BJ (cell line): ENCODE data around the gene PROSER2. TPM values are rescaled to one million over a fixed set of nuclear protein-coding genes. Genes with fewer than 3 reads are reported as not detected.
"Not testable (repeated sequence)": the region's sequence is repeated elsewhere in the genome, so short reads cannot be mapped to it uniquely, and the experiment has no call there.

Experiments
- CTCF ChIA-PET: fragments of 350-600 bp; formaldehyde crosslinking; extraction: SDS; loops from one replicate; lab custom pipeline; 2021; ENCODE audit warnings: antibody characterized with exemption, inconsistent platforms; lab: Yijun Ruan, JAX
- POLR2A ChIA-PET: fragments of 300-600 bp; sonication (Branson Sonifier 250); formaldehyde crosslinking; extraction: SDS; loops from one replicate; lab custom pipeline; 2021; ENCODE audit warnings: antibody characterized with exemption; lab: Charles Lee
- DNase-seq: peaks from one replicate; pipeline ENCODE4 v3.0.0-alpha.2; 2011; ENCODE audit warnings: low read depth
- H3K27me3 ChIP-seq: 2 replicates; pipeline ENCODE4 v1.6.0; 2011; ENCODE audit warnings: low read length; ENCODE audit not compliant: control insufficient read depth, insufficient read depth
- H3K36me3 ChIP-seq: 2 replicates; pipeline ENCODE4 v1.5.1; 2011; ENCODE audit warnings: low read length; ENCODE audit not compliant: control insufficient read depth, insufficient read depth
- H3K4me3 ChIP-seq: 2 replicates; pipeline ENCODE4 v1.5.1; 2011; ENCODE audit warnings: low read depth, mild to moderate bottlenecking, control low read depth, low read length
- CTCF ChIP-seq: IDR thresholded peaks from 2 replicates; pipeline ENCODE4 v1.5.1; 2011; ENCODE audit warnings: low read depth, mild to moderate bottlenecking, control low read depth, inconsistent platforms, low read length, moderate library complexity; ENCODE audit not compliant: insufficient read depth
- polyA plus RNA-seq: library from polyadenylated mRNA; depleted of rRNA; stranded (reverse); fragments of >200 nt; gene quantifications from 2 replicates; pipeline ENCODE4 v1.2.3, GENCODE V29; 2011

PROSER2 gene
- polyA plus RNA-seq, 1 experiment: 1.2 TPM

- no peak for TF ChIP-seq CTCF
- no peak for DNase-seq
- POLR2A ChIA-PET: no interaction called here
- no peaks in the 10 kb centered on the region for H3K36me3 ChIP-seq
- CTCF ChIA-PET: interaction anchor here (0.9 to 1.0 kb wide), 3 partner anchors 9 to 105 kb away, joined by 3 read pairs; no protein-coding TSS in a partner anchor
- H3K4me3 ChIP-seq: no peak overlapping the region
- no peaks in the 10 kb centered on the region for H3K27me3 ChIP-seq
Measured at GRCh38 chr10:11887381-11888227, 64.4 kb downstream of the PROSER2 start.

- H3K27me3 ChIP-seq, H3K36me3 ChIP-seq, CTCF ChIA-PET, POLR2A ChIA-PET, DNase-seq, H3K4me3 ChIP-seq: not testable (repeated sequence)
Measured at GRCh38 chr10:11889263-11889662, 66.1 kb downstream of the PROSER2 start.

GRCh38 chr10:11891776-11892486 lies 68.8 kb downstream of the PROSER2 start:
- no peaks in the 10 kb centered on the region for H3K36me3 ChIP-seq
- no peak overlapping the region for H3K4me3 ChIP-seq
- ChIA-PET CTCF (interaction anchor here (1.0 kb wide), 1 partner anchor 21 kb away, joined by 3 read pairs; no protein-coding TSS in a partner anchor), POLR2A (no interaction called here)
- H3K27me3 ChIP-seq: no peaks in the 10 kb centered on the region
- no peak for DNase-seq
- TF ChIP-seq CTCF: no peak

GRCh38 chr10:11893749-11894278 lies 70.7 kb downstream of the PROSER2 start:
- no peaks in the 10 kb centered on the region for H3K27me3 ChIP-seq
- ChIA-PET CTCF (no interaction called here), POLR2A (no interaction called here)
- H3K36me3 ChIP-seq: no peaks in the 10 kb centered on the region
- no peak for DNase-seq
- no peak for TF ChIP-seq CTCF
- H3K4me3 ChIP-seq: no peak overlapping the region

GRCh38 chr10:11894381-11895107 lies 71.4 kb downstream of the PROSER2 start:
- Histone ChIP-seq H3K36me3 (no peaks in the 10 kb centered on the region), H3K4me3 (no peak overlapping the region), H3K27me3 (no peaks in the 10 kb centered on the region)
- TF ChIP-seq CTCF: no peak
- no peak for DNase-seq
- ChIA-PET POLR2A (no interaction called here), CTCF (no interaction called here)
